Right lobe of liver (tissue), 6 donors: Measurements from ENCODE around the gene UBA1. TPM values are rescaled to one million over a fixed set of nuclear protein-coding genes. Genes with fewer than 3 reads are reported as not detected.

Source experiments
- ATAC-seq, 4 donors: fragments of 200-7000 bp; cut with Tn5 transposase; one replicate each; pipeline ENCODE4 v1.9.1; 2020; ENCODE audit warnings: mild to moderate bottlenecking in 4 of 4, moderate library complexity in 4 of 4
- DNase-seq, 3 donors: peaks; one replicate each; pipeline ENCODE4 v3.0.0-alpha.2; 2020
- H3K27ac ChIP-seq, 3 donors: fragments of 200-600 bp; one replicate each; pipeline ENCODE4 v1.8.0; 2022
- H3K27me3 ChIP-seq, 2 donors: fragments of 200-600 bp; one replicate each; pipeline ENCODE4 v1.8.0; 2022
- H3K36me3 ChIP-seq, 4 donors: fragments of 200-600 bp; sonication (generic) in 1 of 4; one replicate each; pipeline versions ENCODE4 v1.5.1 to v1.8.0; 2017 to 2022; ENCODE audit warnings: control low read depth in 1 of 4
- H3K4me1 ChIP-seq, 4 donors: fragments of 200-600 bp; sonication (generic) in 1 of 4; one replicate each; pipeline versions ENCODE4 v1.5.1 to v1.8.0; 2017 to 2022; ENCODE audit warnings: control low read depth in 1 of 4
- H3K4me3 ChIP-seq, 3 donors: fragments of 200-600 bp; one replicate each; pipeline ENCODE4 v1.8.0; 2022
- H3K9me3 ChIP-seq, 4 donors: fragments of 200-600 bp; sonication (generic) in 1 of 4; one replicate each; pipeline versions ENCODE4 v1.5.1 to v1.8.0; 2017 to 2022; ENCODE audit warnings: control low read depth in 1 of 4
- POLR2A ChIP-seq: fragments of 450-650 bp; IDR thresholded peaks from one replicate; pipeline ENCODE4 v1.6.1; 2017; ENCODE audit warnings: antibody characterized with exemption, mild to moderate bottlenecking
- WGBS: methylation state at CpG from one replicate; pipeline ENCODE4 v1.1.6; 2018; ENCODE audit warnings: low coverage, low lambda C conversion rate; ENCODE audit not compliant: insufficient coverage; ENCODE audit errors: missing lambda C conversion rate; 5-methylcytosine and 5-hydroxymethylcytosine counted together
- intact Hi-C, 2 donors: fragments of 100-400 bp; cut with DNase I; formaldehyde crosslinking; loops; one replicate each; pipeline versions ENCODE4 v1.11.2 to v1.14.1; 2022
- total RNA-seq, 6 experiments: library from RNA; depleted of rRNA in 2 of 6; stranded (reverse); fragments of >200 nt in 2 of 6; fragmentation: NEBNext Ultra II Directional in 3 of 6; extraction: Animal tissue kit (Norgen Biotek cat#: 25700) in 3 of 6; gene quantifications; one replicate each; pipeline versions ENCODE4 v1.1.0 to v1.2.4, GENCODE V29; 2016 to 2023
- TF ChIP-seq, protein P1 (sequence below), 4 donors: fragments of 200-600 bp in 3 of 4; fragments of 450-650 bp in 1 of 4; IDR thresholded peaks; one replicate each; pipeline versions ENCODE4 v1.5.1 to v1.8.0; 2016 to 2022; ENCODE audit warnings: antibody characterized with exemption in 4 of 4, mild to moderate bottlenecking in 2 of 4
- donor health status: DM: no; HTN: yes; CAD: no.
- donor health status: DM: no; HTN: no; CAD: no.
- donor health status: DM: no; HTN: no; CAD: no.
- donor health status: DM: no; HTN: yes; CAD: no.
- donor health status: DM: no; HTN: yes; CAD: no.

The UBA1 gene
- total RNA-seq, 6 experiments from 2014 or later = 85.1 to 120 (median 107) TPM

DNA sequence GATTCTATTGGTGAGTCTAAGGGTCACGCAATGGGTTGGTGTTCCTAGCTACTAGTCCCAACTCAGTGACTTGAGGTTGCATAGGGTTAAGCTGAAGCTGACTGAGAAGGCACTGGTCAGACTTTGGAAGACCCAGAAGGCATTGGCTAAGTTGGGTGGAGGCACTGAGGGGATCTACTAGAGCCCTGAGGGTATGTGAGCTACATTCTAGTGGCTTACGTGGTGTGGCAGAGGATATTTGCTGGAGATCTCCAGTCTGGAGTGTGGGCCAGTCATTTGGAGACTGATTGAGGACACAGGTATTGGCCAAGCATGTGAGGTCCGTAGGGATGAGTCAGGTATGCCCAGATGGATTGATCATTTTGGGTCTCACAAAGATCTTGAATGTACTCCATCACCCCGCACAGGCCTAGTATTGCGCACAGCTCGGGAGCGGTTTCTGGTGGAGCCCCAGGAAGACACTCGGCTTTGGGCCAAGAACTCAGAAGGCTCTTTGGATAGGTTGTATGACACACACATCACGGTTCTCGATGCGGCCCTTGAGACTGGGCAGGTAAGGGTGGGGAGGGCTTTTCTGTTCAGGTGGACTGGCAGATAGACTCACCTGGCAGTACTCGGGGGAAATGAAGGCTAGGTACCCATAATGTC is 46.4 kb downstream of the UBA1 start:
- DNase-seq = peak in 1 of 3 donors; percentile 19
- H3K4me1 ChIP-seq = no peaks in the 10 kb centered on the region
- no peak overlapping the region for H3K4me3 ChIP-seq
- H3K36me3 ChIP-seq = peaks cover 0 to 5% (median 0%) of the 10 kb centered on the region in 4 donors
- TF ChIP-seq, protein P1, sequence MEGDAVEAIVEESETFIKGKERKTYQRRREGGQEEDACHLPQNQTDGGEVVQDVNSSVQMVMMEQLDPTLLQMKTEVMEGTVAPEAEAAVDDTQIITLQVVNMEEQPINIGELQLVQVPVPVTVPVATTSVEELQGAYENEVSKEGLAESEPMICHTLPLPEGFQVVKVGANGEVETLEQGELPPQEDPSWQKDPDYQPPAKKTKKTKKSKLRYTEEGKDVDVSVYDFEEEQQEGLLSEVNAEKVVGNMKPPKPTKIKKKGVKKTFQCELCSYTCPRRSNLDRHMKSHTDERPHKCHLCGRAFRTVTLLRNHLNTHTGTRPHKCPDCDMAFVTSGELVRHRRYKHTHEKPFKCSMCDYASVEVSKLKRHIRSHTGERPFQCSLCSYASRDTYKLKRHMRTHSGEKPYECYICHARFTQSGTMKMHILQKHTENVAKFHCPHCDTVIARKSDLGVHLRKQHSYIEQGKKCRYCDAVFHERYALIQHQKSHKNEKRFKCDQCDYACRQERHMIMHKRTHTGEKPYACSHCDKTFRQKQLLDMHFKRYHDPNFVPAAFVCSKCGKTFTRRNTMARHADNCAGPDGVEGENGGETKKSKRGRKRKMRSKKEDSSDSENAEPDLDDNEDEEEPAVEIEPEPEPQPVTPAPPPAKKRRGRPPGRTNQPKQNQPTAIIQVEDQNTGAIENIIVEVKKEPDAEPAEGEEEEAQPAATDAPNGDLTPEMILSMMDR (IDR thresholded peaks at IDR 0.05) = no peak
- no peak for TF ChIP-seq POLR2A
- no peaks in the 10 kb centered on the region for H3K27me3 ChIP-seq
- 87% methylated on average over 3 of the region's 12 CpGs for WGBS
- ATAC-seq = no peak
- H3K27ac ChIP-seq = no peak overlapping the region
- intact Hi-C loops = no loop called here
- no peaks in the 10 kb centered on the region for H3K9me3 ChIP-seq

DNA sequence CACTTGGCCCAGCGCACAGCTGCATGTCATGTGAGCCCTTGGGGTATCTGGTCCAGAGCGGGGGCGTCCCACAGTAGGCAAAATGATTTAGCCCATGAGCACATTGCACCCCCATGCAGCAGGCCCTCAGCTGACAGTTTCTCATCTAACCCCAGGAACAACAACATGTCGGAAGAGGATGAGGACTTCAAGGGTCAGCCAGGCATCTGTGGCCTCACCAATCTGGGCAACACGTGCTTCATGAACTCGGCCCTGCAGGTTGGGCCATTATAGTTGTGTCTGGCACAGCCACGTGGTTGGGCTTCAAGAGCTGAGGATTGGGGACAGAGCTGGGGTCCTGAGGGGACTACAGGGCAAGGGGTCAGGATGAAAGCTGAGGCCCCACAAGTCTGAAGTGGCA is 47.0 kb downstream of the UBA1 start:
- Histone ChIP-seq H3K4me3 (no peak overlapping the region), H3K27me3 (no peaks in the 10 kb centered on the region), H3K27ac (no peak overlapping the region), H3K4me1 (no peaks in the 10 kb centered on the region), H3K9me3 (no peaks in the 10 kb centered on the region), H3K36me3 (peaks cover 0 to 6% (median 0%) of the 10 kb centered on the region in 4 donors)
- DNase-seq = peak in 1 of 3 donors; percentile 35
- no peak for TF ChIP-seq POLR2A
- TF ChIP-seq, protein P1 (IDR thresholded peaks at IDR 0.05) = no peak
- intact Hi-C loops = no loop called here
- ATAC-seq = no peak
- no CpG with 5 or more reads among the region's 7 CpGs for WGBS

DNA sequence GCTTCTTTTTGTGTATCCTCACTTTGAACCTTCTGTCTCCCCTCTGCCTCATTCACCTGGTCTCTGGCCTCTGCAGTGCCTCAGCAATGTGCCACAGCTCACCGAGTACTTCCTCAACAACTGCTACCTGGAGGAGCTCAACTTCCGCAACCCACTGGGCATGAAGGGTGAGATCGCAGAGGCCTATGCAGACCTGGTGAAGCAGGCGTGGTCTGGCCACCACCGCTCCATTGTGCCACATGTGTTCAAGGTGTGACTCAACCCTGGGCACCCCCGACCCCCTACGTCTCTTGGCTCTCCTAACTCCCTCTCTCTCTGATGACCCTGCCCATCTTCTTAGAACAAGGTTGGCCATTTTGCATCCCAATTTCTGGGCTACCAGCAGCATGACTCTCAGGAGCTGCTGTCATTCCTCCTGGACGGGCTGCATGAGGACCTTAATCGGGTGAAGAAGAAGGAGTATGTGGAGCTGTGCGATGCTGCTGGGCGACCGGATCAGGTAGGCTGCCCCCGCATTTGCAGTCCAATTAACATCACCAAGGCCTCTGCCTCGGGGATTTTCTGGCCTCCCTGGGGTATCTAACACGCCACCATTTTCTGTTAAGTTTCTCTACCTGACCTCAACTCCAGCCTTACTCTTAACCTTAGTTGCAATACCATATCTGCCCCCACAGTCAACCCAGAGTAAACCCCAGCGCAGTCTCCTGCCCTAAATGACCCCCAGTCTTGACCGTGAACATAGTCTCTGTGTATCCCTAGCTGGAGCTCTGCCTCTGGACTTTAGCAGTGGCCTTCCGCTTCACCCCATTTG is 47.8 kb downstream of the UBA1 start:
- no peak for TF ChIP-seq POLR2A
- TF ChIP-seq, protein P1 (IDR thresholded peaks at IDR 0.05) = no peak
- no peak overlapping the region for H3K27ac ChIP-seq
- H3K36me3 ChIP-seq = peaks cover 0 to 6% (median 0%) of the 10 kb centered on the region in 4 donors
- H3K27me3 ChIP-seq = no peaks in the 10 kb centered on the region
- H3K4me3 ChIP-seq = no peak overlapping the region
- no peaks in the 10 kb centered on the region for H3K9me3 ChIP-seq
- intact Hi-C loops = no loop called here
- ATAC-seq = no peak
- H3K4me1 ChIP-seq = no peaks in the 10 kb centered on the region
- DNase-seq = no peak
- 98% methylated on average over 10 of the region's 18 CpGs for WGBS

DNA sequence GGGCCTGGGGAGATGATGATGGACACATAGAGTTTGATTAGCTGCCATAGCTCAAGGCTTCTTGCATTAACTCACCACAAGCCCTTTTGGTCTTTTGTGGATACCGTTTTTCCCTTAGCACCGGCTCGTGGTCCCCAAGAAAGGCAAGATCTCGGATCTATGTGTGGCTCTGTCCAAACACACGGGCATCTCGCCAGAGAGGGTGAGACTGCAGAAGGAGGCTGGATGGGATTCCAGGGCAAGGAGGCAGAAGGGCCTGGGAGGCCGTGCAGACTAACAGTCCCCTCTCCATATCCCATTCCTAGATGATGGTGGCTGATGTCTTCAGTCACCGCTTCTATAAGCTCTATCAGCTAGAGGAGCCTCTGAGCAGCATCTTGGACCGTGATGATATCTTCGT is 48.7 kb downstream of the UBA1 start:
- DNase-seq (no peak), ATAC-seq (no peak)
- Histone ChIP-seq H3K36me3 (peaks cover 0 to 6% (median 0%) of the 10 kb centered on the region in 4 donors), H3K27me3 (no peaks in the 10 kb centered on the region), H3K9me3 (no peaks in the 10 kb centered on the region), H3K27ac (no peak overlapping the region), H3K4me1 (no peaks in the 10 kb centered on the region), H3K4me3 (no peak overlapping the region)
- intact Hi-C loops = no loop called here
- no peak for TF ChIP-seq POLR2A
- TF ChIP-seq, protein P1 (IDR thresholded peaks at IDR 0.05) = no peak
- 76% methylated on average over 6 of the region's 10 CpGs for WGBS
